GM12892 (cell line): ENCODE measurements around the gene TTK. TPM values are rescaled to one million over a fixed set of nuclear protein-coding genes. Genes with fewer than 3 reads are reported as not detected.
A peak's percentile ranks its signal among the peaks of the same experiment; 100 is the strongest.

ENCODE experiments used
- DNase-seq: peaks from one replicate; pipeline ENCODE4 v3.0.0; 2011; ENCODE audit not compliant: insufficient read length
- FAIRE-seq: peaks from 2 replicates; lab custom pipeline; 2011; peaks lifted over from hg19 to GRCh38; lab: Jason Lieb, UNC
- POLR2A ChIP-seq: IDR thresholded peaks from 2 replicates; pipeline ENCODE4 v1.6.1; 2011; ENCODE audit warnings: low read depth, low read length, control low read depth
- POLR2AphosphoS5 ChIP-seq: IDR thresholded peaks from 2 replicates; pipeline ENCODE4 v1.6.1; 2011; ENCODE audit warnings: low read depth, low read length, control low read depth
- TAF1 ChIP-seq: IDR thresholded peaks from 2 replicates; pipeline ENCODE4 v1.6.1; 2011; ENCODE audit warnings: low read depth, mild to moderate bottlenecking, control low read depth, low read length, borderline replicate concordance
- polyA plus RNA-seq: library from polyadenylated mRNA; unstranded; fragments of >200 nt; gene quantifications from one replicate; pipeline ENCODE4 v1.2.1, GENCODE V29; 2012; ENCODE audit warnings: missing spikeins, inconsistent platforms; ENCODE audit not compliant: missing spikeins

The TTK gene
- 13.1 TPM for polyA plus RNA-seq

DNA sequence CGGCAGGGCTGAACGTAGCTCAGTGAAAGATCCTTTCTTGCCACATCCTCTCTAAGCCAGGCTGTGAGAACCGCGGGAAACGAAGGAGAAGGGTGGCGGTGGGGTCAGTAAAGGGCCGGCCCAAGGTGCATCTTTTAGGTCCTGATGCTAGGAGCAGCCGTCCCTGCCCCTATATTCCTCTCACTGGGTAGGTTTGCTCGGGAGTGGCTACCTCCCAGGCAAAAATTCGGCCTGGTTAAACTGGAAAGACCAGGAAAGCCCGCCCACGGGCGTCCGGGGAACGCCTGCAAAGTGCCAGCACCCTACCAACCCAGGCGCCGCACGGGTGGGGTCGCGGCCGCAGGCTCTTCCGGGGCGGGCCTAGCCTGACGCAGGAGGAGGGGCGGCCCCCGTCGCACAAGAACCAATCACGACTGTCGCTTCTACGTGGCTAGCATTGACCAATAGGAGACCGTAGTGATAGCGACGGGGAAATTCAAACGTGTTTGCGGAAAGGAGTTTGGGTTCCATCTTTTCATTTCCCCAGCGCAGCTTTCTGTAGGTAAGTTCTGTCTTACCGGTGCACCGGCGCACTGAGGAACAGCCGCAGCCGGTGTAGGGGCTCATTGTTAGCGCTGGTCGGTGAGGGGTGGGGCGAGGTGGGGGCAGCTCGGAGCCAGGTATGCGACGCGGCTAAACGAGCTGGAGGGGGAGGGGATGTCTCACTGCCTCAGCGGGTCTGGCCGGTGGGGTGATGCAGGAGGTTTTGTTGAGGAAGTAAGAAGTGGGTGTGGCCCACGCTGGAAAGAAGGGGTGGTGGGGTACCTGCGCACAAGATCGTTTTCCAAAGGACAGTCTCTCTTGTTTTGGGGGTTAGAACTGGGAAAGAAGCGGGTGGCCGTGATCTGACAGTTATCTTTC is at the start of gene TTK:
Gene TTK (plus strand): TSS at position 477 of the 900 bp plus-strand sequence. CDS start 1,195 bp downstream, outside the sequence.
- DNase-seq (peak; percentile 60), FAIRE-seq (peak; percentile 99)
- TF ChIP-seq POLR2A, result peak; percentile 54; the same call in 1 of the 2 replicates
- no peak for TF ChIP-seq TAF1

DNA sequence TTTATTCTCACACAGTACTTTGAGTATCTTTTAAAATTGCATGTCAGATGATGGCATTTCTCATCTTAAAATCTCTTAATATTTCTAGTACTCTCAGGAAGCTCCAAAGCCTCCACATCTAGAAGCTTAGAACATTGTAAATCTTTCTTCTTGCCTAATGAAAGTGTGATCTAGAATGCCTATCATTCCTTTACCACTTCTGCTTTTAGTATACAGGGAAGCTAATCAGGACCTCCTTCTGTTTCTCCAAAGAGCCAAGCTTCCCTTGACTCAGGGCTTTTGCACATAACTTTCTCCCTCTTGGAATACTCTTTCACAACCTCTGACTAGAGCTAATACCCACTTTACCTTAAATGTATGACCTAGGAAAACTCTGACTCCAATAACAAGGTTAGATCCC is 49.6 kb upstream of the TTK start:
- FAIRE-seq (no peak), DNase-seq (no peak)
- no peak for TF ChIP-seq POLR2AphosphoS5

DNA sequence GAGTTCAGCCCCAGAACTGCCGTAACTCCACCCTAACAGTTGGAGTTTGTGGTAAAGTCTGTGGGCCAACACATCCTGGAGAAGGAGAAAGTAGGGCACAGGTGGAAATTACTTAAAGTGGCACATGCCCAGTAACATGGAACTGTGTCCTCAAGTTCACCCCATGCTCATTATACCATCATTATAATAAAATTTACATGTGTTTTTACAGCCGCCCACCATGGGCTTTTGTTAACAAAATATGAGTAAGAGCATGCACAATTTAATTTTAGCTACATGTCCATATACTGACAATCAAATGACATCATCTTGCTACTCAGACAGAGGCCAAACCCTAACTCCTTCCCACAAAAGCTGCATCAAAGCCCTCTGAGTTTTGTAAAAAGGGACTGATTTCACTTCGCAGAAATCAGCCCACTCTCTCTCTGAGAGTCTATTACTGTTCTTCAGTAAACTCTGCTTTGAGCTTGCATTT is 39.8 kb upstream of the TTK start:
- FAIRE-seq (no peak), DNase-seq (no peak)
- TF ChIP-seq TAF1 (no peak), POLR2AphosphoS5 (no peak), POLR2A (no peak)

DNA sequence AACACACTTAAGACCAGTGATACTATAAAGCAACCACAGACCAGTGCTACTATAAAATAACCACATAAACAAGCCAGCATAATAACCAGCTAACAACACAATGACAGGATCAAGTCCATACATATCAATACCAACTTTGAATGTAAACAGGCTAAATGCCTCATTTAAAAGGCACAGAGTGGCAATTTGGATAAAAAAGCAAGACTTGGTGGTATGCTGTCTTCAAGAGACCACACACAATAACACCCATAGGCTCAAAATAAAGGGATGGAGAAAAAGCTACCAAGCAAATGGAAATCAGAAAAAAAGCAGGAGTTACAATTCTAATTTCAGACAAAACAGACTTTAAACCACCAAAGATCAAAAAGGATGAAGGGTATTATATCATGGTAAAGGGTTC is 37.3 kb upstream of the TTK start:
- FAIRE-seq (no peak), DNase-seq (no peak)
- TF ChIP-seq TAF1 (no peak), POLR2AphosphoS5 (no peak), POLR2A (no peak)

DNA sequence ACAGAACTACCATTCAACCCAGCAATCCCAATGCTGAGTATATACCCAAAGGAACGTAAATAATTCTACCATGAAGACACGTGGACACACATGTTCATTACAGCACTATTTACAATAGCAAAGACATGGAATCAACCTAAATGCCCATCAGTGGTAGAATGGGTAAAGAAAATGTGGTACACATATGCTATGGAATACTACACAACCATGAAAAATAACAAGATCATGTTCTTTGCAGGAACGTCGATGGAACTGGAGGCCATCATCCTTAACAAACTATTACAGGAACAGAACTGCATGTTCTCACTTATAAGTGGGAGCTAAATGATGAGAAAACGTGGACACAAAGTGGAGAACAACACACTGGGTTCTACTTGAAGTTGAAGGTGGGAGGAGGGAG is 34.7 kb upstream of the TTK start:
- no peak for TF ChIP-seq POLR2A
- TF ChIP-seq TAF1, result no peak
- TF ChIP-seq POLR2AphosphoS5, result no peak

DNA sequence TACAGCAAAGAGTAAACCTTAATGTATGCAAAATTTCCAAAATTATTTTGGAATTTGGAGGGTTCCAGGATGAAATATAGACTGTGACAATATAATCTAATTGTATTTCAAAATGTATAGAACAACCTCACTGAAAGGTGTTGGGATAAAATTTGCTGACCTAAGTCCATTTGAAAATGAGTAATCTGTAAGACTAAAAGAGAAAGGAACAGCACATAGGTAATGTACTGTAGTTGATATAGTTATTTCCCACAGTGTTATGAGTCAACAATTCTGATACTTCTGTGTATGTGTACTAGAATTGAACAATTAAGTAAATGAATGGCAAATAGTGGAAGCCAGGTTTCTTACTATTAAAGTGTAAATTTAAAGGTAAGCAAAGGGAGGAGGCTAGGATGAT is 33.3 kb upstream of the TTK start:
- no peak for DNase-seq
- FAIRE-seq, result no peak
- TF ChIP-seq POLR2A, result no peak
- no peak for TF ChIP-seq TAF1
- TF ChIP-seq POLR2AphosphoS5, result no peak

More for the DNA sequence above, 34.7 kb upstream of the TTK start:
- FAIRE-seq (no peak), DNase-seq (no peak)

DNA sequence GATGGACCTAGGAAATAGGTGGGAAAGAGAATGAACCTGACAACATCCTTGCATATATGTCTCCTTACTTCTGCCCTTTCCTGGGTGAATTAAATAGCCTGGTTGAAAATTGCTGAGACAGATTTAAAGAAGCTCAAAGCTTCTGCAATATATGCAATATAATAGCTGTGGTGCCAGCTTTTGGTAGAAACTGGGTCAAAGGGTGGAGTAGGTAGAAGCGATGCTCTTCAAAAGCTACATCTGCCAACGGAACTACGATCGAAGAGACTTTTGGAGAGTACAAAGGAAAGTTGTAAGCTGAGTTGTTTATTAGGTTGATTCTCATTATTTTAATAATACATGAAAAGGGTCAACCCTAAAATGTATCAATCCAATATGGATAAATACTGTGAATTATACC is 22.8 kb upstream of the TTK start:
- DNase-seq, result no peak
- FAIRE-seq, result no peak
- no peak for TF ChIP-seq POLR2A
- no peak for TF ChIP-seq TAF1
- TF ChIP-seq POLR2AphosphoS5, result no peak

DNA sequence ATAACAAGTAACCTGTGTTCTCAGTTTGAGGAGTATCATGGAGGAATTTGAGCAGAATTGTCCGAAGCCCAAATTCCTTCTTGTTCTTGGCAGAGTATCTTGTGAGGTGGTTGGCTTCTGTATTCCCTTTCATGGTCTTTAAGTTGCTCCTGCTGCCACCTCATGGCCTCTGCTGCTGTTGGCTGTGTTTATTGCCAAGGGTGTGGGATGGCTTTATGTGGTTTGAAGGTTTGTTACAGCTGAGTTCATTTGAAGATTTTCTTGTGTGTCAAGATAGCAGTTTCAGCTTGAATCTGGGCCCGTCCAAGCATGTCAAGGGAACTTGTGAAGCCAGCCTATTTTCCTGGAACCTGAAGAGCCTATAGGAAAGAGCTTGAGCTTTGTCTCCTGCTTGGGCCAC is 20.2 kb upstream of the TTK start:
- FAIRE-seq, result peak; percentile 24
- no peak for DNase-seq
- TF ChIP-seq TAF1 (no peak), POLR2AphosphoS5 (no peak), POLR2A (no peak)

DNA sequence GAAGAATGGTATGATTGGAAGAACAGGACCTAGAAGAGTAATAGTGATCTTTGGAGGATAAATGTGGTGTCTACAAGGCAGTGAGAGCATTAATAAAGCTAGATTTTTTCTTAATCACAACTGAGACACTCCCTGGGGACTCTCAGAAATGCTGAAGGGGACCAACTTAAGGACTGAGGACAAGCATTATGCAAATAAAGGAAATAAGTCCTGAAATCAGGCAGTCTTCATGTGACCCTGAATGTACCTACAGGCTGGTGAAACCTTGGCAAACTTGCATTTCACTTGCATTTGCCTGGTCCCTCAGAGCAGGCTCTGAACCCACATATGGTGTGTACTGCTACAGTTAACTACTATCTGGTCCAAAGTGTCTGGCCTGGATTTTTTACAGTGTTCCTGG is 19.3 kb upstream of the TTK start:
- TF ChIP-seq TAF1, result no peak
- TF ChIP-seq POLR2A, result no peak
- DNase-seq (no peak), FAIRE-seq (no peak)

DNA sequence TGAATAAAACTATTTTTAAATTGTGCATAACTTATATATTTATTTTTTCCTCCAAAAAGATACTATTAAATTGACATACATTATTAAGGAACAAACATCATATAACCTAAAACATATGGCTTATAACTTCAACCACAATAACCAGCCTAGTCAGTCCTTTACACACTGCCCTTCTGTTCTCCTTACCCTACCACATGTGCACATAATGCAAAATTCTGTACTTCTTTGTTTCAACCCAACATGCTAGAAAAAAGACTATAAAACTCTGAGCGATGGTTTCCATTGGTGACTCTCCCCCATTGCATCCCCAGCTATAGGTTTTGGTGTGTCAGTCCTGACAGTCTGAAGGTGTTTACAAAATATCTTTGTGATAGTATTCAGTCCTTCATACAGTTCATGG is 14.8 kb upstream of the TTK start:
- FAIRE-seq (no peak), DNase-seq (no peak)
- no peak for TF ChIP-seq TAF1
- TF ChIP-seq POLR2A, result no peak
- no peak for TF ChIP-seq POLR2AphosphoS5

DNA sequence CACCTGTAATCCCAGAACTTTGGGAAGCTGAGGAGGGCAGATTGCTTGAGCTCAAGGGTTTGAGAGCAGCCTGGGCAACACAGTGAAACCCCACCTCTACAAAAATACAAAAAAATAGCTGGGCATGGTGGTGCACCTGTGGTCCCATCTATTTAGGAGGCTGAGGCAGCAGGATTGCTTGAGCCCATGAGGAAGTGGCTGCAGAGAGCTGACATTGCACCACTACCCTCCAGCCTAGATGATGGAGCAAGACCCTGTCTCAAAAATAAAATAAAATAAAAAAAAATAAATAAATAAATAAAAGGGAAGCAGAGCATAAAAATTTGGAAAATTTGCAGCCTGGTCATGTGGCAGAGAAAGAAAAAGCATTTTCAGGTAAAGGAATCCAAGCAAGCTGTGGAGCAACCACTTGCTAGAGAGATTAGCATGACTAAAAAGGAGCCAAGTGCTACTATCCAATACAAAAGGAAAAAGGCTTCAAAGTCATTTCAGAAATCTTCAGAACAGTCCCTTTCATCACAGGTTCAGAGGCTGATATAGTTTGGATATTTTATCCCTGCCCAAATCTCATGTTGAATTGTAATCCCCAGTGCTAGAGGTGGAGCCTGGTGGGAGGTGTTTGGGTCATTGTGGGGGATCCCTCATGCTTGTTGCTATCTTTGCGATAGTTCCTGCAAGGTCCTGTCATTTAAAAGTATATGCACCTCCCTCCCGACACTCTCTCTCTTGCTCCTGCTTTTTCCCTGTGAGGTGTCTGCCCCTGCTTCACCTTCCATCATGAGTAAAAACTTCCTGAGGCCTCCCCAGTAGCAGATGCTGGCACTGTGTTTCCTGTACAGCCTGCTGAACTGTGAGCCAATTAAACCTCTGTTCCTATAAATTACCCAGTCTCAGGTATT is 11.2 kb upstream of the TTK start:
- TF ChIP-seq TAF1 (no peak), POLR2AphosphoS5 (no peak), POLR2A (no peak)
- DNase-seq, result no peak
- FAIRE-seq, result no peak

DNA sequence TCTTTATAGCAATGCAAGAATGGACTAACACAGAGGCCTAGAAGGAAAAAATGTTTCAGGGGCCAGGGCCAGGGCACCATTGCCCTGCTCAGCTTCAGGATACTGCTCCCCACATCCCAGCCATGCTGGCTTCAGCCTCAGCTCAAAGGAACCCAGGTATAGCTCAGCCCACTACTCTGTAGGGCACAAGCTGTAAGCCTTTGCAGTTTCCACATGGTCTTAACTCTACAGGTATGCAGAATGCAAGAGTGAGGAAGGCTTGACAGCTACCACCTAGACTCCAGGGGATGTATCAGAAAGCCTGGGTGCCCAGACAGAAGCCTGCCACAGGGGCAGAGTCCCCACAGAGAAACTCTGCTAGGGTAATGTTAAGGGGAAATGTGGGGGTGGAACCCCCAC is 10.5 kb upstream of the TTK start:
- FAIRE-seq (no peak), DNase-seq (no peak)
- TF ChIP-seq POLR2A, result no peak
- no peak for TF ChIP-seq POLR2AphosphoS5
- no peak for TF ChIP-seq TAF1
